ENCODE measurements around the gene GPRC5C.

Gene GPRC5C

GRCh38 chr17:74431568-74432423, at the start of gene GPRC5C:
GPRC5C (plus strand) TSS chr17:74432088; CDS start chr17:74439777, 7,689 bp downstream.
- no peak for TF ChIP-seq CTCF (IDR thresholded peaks at IDR 0.05; ENCODE audit: control extremely low read depth, extremely low read depth, low read depth, missing control alignments)
- peak; percentile 82 for DNase-seq (ENCODE audit: extremely low spot score)
- ChIA-PET POLR2A (no interaction called here), CTCF (interaction anchor here (1.3 kb wide), 1 partner anchor 53 kb away, joined by 3 read pairs; no protein-coding TSS in a partner anchor)

- no peak for TF ChIP-seq CTCF (IDR thresholded peaks at IDR 0.05; ENCODE audit: control extremely low read depth, extremely low read depth, low read depth, missing control alignments)
- CTCF ChIA-PET, result interaction anchor here (1.1 to 5.9 kb wide), 3 partner anchors 9 to 54 kb away, joined by 4 to 77 read pairs (median 4); partner anchors contain the start of gene GPR142
- POLR2A ChIA-PET, result no interaction called here
- DNase-seq (ENCODE audit: extremely low spot score), result no peak
Measured at GRCh38 chr17:74383141-74383540, 48.7 kb upstream of the GPRC5C start.

GRCh38 chr17:74385201-74385600, 46.7 kb upstream of the GPRC5C start:
- POLR2A ChIA-PET, result no interaction called here
- no peak for DNase-seq (ENCODE audit: extremely low spot score)
- CTCF ChIA-PET, result interaction anchor here (0.9 to 2.3 kb wide), 3 partner anchors 9 to 72 kb away, joined by 3 to 7 read pairs (median 5); no protein-coding TSS in a partner anchor
- TF ChIP-seq CTCF (IDR thresholded peaks at IDR 0.05; ENCODE audit: control extremely low read depth, extremely low read depth, low read depth, missing control alignments), result no peak

- ChIA-PET POLR2A (no interaction called here), CTCF (interaction anchor here (0.9 to 1.5 kb wide), 4 partner anchors 17 to 147 kb away, joined by 3 to 5 read pairs (median 3); no protein-coding TSS in a partner anchor)
Measured at GRCh38 chr17:74386386-74386785, 45.5 kb upstream of the GPRC5C start.

GRCh38 chr17:74387365-74388218, 44.3 kb upstream of the GPRC5C start:
- no peak for DNase-seq (ENCODE audit: extremely low spot score)
- POLR2A ChIA-PET, result no interaction called here
- CTCF ChIA-PET, result interaction anchor here (1.0 kb wide), 1 partner anchor 8 kb away, joined by 4 read pairs; no protein-coding TSS in a partner anchor
- no peak for TF ChIP-seq CTCF (IDR thresholded peaks at IDR 0.05; ENCODE audit: control extremely low read depth, extremely low read depth, low read depth, missing control alignments)

More at GRCh38 chr17:74386386-74386785, 45.5 kb upstream of the GPRC5C start:
- no peak for DNase-seq (ENCODE audit: extremely low spot score)
- TF ChIP-seq CTCF (IDR thresholded peaks at IDR 0.05; ENCODE audit: control extremely low read depth, extremely low read depth, low read depth, missing control alignments), result no peak

All from GM10248 (cell line).